Peyer's patch (tissue), 4 donors: ENCODE measurements around the gene DNAH12. TPM values are rescaled to one million over a fixed set of nuclear protein-coding genes. Genes with fewer than 3 reads are reported as not detected.
"Not testable (repeated sequence)": the region's sequence is repeated elsewhere in the genome, so short reads cannot be mapped to it uniquely, and the experiment has no call there.

Experiments used
- DNase-seq, 3 donors: peaks; one replicate each; pipeline ENCODE4 v3.0.0-alpha.2; 2017 to 2019
- H3K27ac ChIP-seq, 4 donors: fragments of 200-600 bp; sonication (generic); one replicate each; pipeline ENCODE4 v1.5.1; 2016 to 2019
- H3K27me3 ChIP-seq, 2 donors: fragments of 200-600 bp; sonication (generic); one replicate each; pipeline ENCODE4 v1.5.1; 2019
- H3K36me3 ChIP-seq, 3 donors: fragments of 200-600 bp; sonication (generic); one replicate each; pipeline ENCODE4 v1.5.1; 2016 to 2019
- H3K4me1 ChIP-seq, 4 donors: fragments of 200-600 bp; sonication (generic); one replicate each; pipeline ENCODE4 v1.5.1; 2016 to 2019
- H3K4me3 ChIP-seq, 4 donors: fragments of 200-600 bp; sonication (generic); 1 replicate in 3 of 4; 2 replicates in 1 of 4; pipeline ENCODE4 v1.5.1; 2016 to 2019; ENCODE audit warnings: mild to moderate bottlenecking in 1 of 4
- H3K9me3 ChIP-seq, 4 donors: fragments of 200-600 bp; sonication (generic); one replicate each; pipeline ENCODE4 v1.5.1; 2016 to 2019; ENCODE audit warnings: mild to moderate bottlenecking in 1 of 4
- POLR2A ChIP-seq, 2 donors: fragments of 450-650 bp; IDR thresholded peaks; one replicate each; pipeline ENCODE4 v1.5.1; 2017; ENCODE audit warnings: antibody characterized with exemption in 2 of 2, mild to moderate bottlenecking in 2 of 2, moderate library complexity in 2 of 2
- total RNA-seq, 4 donors: library from RNA; depleted of rRNA; stranded (reverse); fragments of >200 nt; gene quantifications; one replicate each; pipeline ENCODE4 v1.1.0, GENCODE V29; 2016
- TF ChIP-seq, protein P1 (sequence below), 6 experiments: fragments of 450-650 bp in 4 of 6; fragments of 200-600 bp in 2 of 6; sonication (generic) in 1 of 6; IDR thresholded peaks; one replicate each; pipeline ENCODE4 v1.5.1; 2017 to 2019; ENCODE audit warnings: antibody characterized with exemption in 6 of 6, mild to moderate bottlenecking in 3 of 6, moderate library complexity in 1 of 6

The DNAH12 gene
- total RNA-seq, 4 donors from 2014 or later: 0.13 to 0.35 TPM; not detected in 2

DNA sequence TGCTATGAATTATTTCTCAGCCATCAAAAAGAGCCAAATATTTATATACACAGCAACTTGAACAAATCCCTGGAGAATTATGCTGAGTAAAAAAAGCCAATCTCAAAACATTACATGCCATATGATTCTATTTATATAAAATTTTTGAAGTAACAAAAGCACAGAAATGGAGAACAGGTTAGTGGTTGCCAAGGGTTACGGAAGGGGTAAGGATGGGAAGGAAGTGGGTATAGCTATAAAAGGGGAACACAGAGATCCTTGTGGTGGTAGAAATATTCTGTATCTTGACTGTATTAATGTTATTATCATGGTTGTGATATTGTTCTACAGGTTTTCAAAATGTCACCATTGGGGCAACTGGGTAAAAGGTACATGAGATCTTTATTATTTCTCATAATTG, 189.4 kb downstream of the DNAH12 start:
- Histone ChIP-seq H3K36me3 (no peaks in the 10 kb centered on the region), H3K4me3 (no peak overlapping the region), H3K27ac (no peak overlapping the region), H3K9me3 (no peaks in the 10 kb centered on the region), H3K4me1 (no peaks in the 10 kb centered on the region), H3K27me3 (no peaks in the 10 kb centered on the region)
- TF ChIP-seq, protein P1, sequence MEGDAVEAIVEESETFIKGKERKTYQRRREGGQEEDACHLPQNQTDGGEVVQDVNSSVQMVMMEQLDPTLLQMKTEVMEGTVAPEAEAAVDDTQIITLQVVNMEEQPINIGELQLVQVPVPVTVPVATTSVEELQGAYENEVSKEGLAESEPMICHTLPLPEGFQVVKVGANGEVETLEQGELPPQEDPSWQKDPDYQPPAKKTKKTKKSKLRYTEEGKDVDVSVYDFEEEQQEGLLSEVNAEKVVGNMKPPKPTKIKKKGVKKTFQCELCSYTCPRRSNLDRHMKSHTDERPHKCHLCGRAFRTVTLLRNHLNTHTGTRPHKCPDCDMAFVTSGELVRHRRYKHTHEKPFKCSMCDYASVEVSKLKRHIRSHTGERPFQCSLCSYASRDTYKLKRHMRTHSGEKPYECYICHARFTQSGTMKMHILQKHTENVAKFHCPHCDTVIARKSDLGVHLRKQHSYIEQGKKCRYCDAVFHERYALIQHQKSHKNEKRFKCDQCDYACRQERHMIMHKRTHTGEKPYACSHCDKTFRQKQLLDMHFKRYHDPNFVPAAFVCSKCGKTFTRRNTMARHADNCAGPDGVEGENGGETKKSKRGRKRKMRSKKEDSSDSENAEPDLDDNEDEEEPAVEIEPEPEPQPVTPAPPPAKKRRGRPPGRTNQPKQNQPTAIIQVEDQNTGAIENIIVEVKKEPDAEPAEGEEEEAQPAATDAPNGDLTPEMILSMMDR (IDR thresholded peaks at IDR 0.05): no peak
- TF ChIP-seq POLR2A (IDR thresholded peaks at IDR 0.05): no peak
- DNase-seq: no peak

DNA sequence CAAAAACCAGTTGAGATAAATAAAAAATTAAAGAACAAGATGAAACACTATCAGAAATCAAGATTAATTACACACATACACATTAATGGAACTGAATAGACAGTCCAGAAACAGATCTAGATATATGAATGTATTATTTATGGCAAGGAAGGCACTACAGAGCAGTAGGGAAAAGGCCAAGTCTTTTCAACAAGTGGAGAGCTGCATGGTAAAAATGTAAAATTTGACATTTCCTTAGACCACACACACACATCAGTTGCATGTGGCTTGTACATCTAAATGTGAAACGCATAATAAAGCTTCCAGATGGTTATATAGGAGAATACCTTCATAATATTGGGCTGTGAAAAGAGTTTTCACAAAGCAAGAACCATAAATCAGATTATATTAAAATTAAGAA, 193.9 kb downstream of the DNAH12 start:
- Histone ChIP-seq H3K27ac (no peak overlapping the region), H3K36me3 (no peaks in the 10 kb centered on the region), H3K4me1 (no peaks in the 10 kb centered on the region), H3K9me3 (no peaks in the 10 kb centered on the region), H3K4me3 (no peak overlapping the region), H3K27me3 (no peaks in the 10 kb centered on the region)
- TF ChIP-seq, protein P1 (IDR thresholded peaks at IDR 0.05): no peak
- TF ChIP-seq POLR2A (IDR thresholded peaks at IDR 0.05): no peak
- no peak for DNase-seq

DNA sequence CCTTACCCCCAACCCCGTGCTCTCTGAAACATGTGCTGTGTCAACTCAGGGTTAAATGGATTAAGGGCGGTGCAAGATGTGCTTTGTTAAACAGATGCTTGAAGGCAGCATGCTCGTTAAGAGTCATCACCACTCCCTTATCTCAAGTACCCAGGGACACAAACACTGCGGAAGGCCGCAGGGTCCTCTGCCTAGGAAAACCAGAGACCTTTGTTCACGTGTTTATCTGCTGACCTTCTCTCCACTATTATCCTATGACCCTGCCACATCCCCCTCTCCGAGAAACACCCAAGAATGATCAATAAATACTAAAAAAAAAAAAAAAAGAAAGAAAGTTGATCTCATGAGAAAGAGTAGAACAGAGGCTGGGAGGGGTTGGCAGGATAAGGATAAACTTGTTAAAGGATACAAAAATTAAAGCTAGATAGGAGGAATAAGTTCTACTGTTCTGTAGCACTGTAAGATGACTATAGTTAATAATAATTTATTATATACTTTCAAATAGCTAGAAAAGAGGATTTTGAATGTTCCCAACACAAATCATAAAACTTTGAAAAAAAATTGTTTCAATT, 205.0 kb downstream of the DNAH12 start:
- not testable (repeated sequence) for H3K27me3 ChIP-seq, H3K4me1 ChIP-seq, H3K4me3 ChIP-seq, H3K36me3 ChIP-seq, DNase-seq, H3K27ac ChIP-seq, H3K9me3 ChIP-seq

DNA sequence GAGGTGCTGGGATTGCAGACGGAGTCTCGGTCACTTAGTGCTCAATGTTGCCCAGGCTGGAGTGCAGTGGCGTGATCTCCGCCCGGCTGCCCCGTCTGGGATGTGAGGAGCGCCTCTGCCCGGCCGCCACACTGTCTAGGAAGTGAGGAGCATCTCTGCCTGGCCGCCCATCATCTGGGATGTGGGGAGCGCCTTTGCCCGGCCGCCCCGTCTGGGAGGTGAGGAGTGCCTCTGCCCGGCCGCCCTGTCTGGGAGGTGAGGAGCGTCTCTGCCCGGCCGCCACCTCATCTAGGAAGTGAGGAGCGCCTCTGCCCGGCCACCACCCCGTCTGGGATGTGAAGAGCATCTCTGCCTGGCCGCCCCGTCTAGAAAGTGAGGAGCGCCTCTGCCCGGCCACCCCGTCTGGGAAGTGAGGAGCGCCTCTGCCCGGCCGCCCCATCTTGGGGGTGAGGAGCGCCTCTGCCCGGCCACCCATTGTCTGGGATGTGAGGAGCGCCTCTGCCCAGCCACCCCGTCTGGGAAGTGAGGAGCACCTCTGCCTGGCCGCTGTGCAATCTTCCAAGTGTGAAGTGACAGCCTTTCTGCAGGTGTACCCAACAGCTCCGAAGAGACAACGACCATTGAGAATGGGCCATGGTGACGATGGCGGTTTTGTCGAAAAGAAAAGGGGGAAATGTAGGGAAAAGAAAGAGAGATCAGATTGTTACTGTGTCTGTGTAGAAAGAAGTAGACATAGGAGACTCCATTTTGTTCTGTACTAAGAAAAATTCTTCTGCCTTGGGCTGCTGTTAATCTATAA, 205.7 kb downstream of the DNAH12 start:
- H3K4me1 ChIP-seq, H3K4me3 ChIP-seq, H3K9me3 ChIP-seq, DNase-seq, H3K36me3 ChIP-seq, H3K27me3 ChIP-seq, H3K27ac ChIP-seq: not testable (repeated sequence)

DNA sequence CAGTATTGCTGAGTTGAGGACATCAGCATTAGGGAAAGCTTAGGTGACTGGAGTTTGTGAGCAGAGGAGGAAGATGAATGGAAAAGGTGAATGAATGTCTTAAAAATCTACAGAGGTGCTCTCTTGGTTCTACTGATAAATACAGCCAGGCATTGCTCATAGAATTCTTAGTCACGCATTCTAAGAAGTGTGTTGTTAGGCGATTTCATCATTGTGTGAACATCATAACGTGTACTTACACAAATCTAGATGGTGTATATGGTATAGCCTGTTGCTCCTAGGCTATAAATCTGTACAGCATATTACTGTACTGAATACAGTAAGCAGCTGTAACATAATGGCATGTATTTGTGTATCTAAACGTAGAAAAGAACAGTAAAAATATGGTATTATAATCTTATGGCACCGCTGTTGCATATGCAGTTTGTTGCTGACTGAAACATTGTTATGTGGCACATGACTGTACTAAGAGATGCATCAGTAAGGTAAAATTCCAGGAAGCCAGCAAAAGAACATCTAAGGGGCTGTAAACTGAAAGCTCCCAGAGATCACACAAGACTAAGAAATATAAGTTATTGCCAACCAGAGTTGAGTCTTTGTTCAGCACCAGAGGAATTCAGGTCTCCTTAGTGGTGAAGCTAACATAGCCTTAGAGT, 208.7 kb downstream of the DNAH12 start:
- Histone ChIP-seq H3K27me3 (no peaks in the 10 kb centered on the region), H3K27ac (no peak overlapping the region), H3K4me3 (no peak overlapping the region), H3K36me3 (no peaks in the 10 kb centered on the region), H3K9me3 (no peaks in the 10 kb centered on the region), H3K4me1 (no peaks in the 10 kb centered on the region)
- no peak for TF ChIP-seq POLR2A (IDR thresholded peaks at IDR 0.05)
- TF ChIP-seq, protein P1 (IDR thresholded peaks at IDR 0.05): no peak
- no peak for DNase-seq

DNA sequence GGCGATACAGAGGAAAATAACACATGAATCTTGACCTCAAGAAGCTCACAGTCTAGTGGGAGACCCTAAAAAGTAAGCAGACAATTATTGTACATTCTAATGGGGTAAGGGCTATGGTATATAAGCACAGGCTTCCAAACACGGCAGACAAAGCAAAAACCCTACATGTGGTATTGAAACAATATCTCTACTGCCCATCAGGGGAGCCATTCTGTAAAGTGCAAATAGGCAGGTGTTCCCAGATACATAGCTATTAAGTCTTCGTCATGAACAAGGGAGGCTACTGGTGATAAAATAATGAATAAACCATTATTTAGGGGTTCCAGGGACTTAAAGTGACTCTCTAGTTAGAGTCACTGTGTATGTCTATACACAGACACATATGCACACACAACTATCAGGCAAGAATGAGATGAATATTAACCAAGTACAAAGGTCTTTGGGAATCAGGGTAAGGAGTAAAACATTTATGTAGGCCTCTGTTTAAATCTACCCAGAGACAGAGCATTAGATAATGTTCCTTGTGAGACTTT, 213.0 kb downstream of the DNAH12 start:
- H3K9me3 ChIP-seq: no peaks in the 10 kb centered on the region
- H3K27me3 ChIP-seq: no peaks in the 10 kb centered on the region
- no peak overlapping the region for H3K4me3 ChIP-seq
- DNase-seq: no peak
- no peaks in the 10 kb centered on the region for H3K4me1 ChIP-seq
- TF ChIP-seq, protein P1 (IDR thresholded peaks at IDR 0.05): peak in 1 of 6 experiments; percentile 19
- no peak for TF ChIP-seq POLR2A (IDR thresholded peaks at IDR 0.05)
- H3K36me3 ChIP-seq: no peaks in the 10 kb centered on the region
- H3K27ac ChIP-seq: no peak overlapping the region

DNA sequence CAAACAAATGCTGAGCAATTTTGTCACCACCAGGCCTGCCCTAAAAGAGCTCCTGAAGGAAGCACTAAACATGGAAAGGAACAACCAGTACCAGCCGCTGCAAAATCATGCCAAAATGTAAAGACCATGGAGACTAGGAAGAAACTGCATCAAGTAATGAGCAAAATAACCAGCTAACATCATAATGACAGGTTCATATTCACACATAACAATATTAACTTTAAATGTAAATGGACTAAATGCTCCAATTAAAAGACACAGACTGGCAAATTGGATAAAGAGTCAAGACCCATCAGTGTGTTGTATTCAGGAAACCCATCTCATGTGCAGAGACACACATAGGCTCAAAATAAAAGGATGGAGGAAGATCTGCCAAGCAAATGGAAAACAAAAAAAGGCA, 217.6 kb downstream of the DNAH12 start:
- not testable (repeated sequence) for H3K36me3 ChIP-seq, H3K4me3 ChIP-seq, H3K4me1 ChIP-seq, DNase-seq, H3K27me3 ChIP-seq, H3K9me3 ChIP-seq, H3K27ac ChIP-seq
